ENCODE results near the gene APOBEC3A. TPM values are rescaled to one million over a fixed set of nuclear protein-coding genes. Genes with fewer than 3 reads are reported as not detected.

Gene APOBEC3A
- total and polyA plus RNA-seq, 2 experiments from 2014 or later: not detected

DNA sequence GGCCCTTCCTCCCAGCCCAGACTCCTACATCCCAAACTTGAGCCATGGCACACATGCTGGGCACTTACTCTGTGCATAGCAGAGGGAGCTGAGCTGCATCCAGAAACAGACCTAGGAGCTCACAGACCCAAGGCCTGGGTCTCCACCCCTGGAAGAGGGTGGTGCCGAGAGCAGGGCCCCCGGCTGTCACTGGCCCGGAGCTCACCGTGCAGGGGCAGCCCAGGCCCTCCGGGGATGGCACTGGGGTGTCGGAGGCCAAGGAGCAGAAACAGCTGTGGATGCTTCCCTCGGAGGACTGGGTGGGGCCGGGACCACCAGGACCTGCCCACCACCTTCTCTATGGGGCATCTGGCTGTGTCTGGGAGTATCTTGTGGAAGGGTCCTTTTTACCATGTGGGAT is 4.3 kb upstream of the APOBEC3A start:
- Histone ChIP-seq H3K9me3 (ENCODE audit: low read depth) (no peaks in the 10 kb centered on the region), H3K36me3 (no peaks in the 10 kb centered on the region), H3K27me3 (no peaks in the 10 kb centered on the region), H3K4me3 (no peak overlapping the region), H3K4me1 (ENCODE audit: low read depth) (no peaks in the 10 kb centered on the region), H3K27ac (no peak overlapping the region)
- TF ChIP-seq, protein P1, sequence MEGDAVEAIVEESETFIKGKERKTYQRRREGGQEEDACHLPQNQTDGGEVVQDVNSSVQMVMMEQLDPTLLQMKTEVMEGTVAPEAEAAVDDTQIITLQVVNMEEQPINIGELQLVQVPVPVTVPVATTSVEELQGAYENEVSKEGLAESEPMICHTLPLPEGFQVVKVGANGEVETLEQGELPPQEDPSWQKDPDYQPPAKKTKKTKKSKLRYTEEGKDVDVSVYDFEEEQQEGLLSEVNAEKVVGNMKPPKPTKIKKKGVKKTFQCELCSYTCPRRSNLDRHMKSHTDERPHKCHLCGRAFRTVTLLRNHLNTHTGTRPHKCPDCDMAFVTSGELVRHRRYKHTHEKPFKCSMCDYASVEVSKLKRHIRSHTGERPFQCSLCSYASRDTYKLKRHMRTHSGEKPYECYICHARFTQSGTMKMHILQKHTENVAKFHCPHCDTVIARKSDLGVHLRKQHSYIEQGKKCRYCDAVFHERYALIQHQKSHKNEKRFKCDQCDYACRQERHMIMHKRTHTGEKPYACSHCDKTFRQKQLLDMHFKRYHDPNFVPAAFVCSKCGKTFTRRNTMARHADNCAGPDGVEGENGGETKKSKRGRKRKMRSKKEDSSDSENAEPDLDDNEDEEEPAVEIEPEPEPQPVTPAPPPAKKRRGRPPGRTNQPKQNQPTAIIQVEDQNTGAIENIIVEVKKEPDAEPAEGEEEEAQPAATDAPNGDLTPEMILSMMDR (IDR thresholded peaks at IDR 0.05; ENCODE audit: low read depth, low read length): no peak
- DNase-seq (ENCODE audit: low read depth in 1 of 2, low spot score in 1 of 2): no peak

DNA sequence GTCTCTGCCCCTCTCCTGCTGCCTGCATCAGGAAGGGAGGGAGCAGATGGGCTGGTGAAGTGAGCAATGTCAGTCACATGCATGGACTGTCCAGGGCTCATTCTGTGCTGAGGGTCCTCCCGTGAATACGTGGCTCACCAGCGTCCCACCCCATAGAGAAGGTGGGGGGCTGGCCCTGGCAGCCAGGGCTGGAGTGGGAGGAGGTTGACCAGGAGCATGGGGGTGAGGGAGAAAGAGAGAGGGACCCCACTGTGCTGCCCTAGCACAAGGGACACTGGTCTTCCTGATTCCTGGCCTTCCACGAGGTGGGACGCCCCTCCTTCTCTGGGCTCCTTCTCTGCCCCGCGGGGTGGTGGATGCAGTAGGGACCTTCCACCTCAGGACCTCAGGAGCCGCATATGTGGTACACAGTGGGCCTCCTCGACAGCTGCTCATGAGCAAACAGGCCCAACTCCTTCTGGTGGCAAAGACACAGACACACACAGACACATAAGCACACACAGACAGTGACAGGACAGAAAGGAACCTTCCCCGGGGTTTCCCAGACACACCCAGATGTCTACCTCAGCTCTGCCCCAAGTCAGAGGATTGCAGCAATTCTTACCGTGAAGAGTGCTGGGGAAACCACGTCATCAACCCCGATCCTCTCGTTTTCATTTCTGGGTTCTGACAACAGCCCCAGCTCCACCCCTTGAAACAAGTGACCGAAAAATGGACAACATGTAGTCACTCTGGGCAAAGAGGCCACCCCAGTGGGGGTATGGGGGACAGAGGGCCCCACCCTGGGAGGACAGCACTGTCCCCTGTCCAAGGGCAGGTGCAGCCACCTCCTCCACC is 3.6 kb upstream of the APOBEC3A start:
- Histone ChIP-seq H3K9me3 (ENCODE audit: low read depth) (no peaks in the 10 kb centered on the region), H3K4me1 (ENCODE audit: low read depth) (no peaks in the 10 kb centered on the region), H3K27ac (no peak overlapping the region), H3K36me3 (no peaks in the 10 kb centered on the region), H3K27me3 (no peaks in the 10 kb centered on the region), H3K4me3 (no peak overlapping the region)
- TF ChIP-seq, protein P1 (IDR thresholded peaks at IDR 0.05; ENCODE audit: low read depth, low read length): no peak
- no peak for DNase-seq (ENCODE audit: low read depth in 1 of 2, low spot score in 1 of 2)

DNA sequence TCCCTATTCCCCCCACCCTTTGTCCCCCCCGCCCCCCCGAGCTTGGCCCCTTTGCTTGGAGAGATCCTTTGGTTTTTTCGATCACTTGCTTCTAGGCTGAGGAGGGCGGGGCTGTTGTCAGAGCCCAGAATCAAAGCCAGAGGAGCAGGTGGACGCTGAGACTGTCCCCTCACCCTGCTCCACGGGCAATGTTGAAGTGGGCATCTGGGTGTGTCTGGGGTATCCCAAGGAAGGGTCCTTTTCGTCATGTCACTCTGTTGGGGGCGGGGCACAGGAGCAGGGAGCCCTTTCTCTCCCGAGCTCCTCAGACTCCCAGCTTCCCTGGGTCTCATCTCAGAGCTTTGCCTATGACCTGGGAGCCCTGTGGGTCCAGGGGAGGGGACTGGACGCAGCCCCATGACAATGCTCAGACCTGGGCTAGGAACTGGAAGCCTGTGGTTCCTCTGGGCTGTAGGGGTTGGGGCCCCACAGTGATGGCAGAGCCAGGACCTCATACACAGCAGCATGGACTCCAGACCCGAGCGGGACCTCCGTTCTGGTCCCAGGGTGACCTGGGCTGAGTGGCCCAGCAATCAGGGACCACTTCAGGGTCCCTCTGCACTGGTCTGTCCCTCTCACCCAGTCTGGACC is 2.9 kb upstream of the APOBEC3A start:
- no peak for DNase-seq (ENCODE audit: low read depth in 1 of 2, low spot score in 1 of 2)
- TF ChIP-seq, protein P1 (IDR thresholded peaks at IDR 0.05; ENCODE audit: low read depth, low read length): no peak
- Histone ChIP-seq H3K4me3 (no peak overlapping the region), H3K4me1 (ENCODE audit: low read depth) (no peaks in the 10 kb centered on the region), H3K9me3 (ENCODE audit: low read depth) (no peaks in the 10 kb centered on the region), H3K36me3 (no peaks in the 10 kb centered on the region), H3K27ac (no peak overlapping the region), H3K27me3 (no peaks in the 10 kb centered on the region)

DNA sequence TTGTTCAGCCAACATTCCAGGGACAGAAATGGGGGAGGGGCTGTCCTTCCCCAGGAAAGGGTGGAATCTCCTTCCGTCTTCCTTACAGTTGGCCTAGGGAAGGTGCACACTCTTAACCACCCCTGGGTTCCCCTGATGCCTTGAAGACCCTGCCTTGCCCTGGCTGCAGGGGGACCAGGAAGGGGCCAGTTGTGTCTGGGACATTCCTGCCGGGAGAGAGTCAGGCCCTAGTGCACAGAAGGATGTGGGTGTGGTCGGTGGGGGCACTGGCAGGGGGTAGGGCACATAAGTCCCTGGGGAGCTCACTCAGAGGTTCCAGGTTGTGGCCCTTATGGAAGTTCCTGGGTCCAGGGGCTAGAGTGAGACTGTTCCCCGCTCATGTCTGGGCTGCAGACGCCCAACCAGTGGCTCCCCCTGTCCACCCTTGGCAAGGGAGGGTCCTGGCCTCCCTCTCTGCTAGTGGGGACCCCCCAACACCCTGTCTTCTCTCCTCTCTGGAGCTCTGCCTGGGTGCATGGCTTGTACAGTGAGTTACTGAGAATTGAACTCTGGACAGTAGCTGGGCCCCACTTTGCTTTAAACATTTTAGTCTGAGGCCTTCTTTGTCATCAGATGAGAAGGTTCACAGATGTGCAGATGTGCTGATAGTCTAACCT is 2.0 kb upstream of the APOBEC3A start:
- DNase-seq (ENCODE audit: low read depth in 1 of 2, low spot score in 1 of 2): no peak
- H3K27ac ChIP-seq: no peak overlapping the region
- no peak overlapping the region for H3K4me3 ChIP-seq
- TF ChIP-seq, protein P1 (IDR thresholded peaks at IDR 0.05; ENCODE audit: low read depth, low read length): no peak
- no peaks in the 10 kb centered on the region for H3K27me3 ChIP-seq
- no peaks in the 10 kb centered on the region for H3K36me3 ChIP-seq
- H3K4me1 ChIP-seq (ENCODE audit: low read depth): no peaks in the 10 kb centered on the region
- H3K9me3 ChIP-seq (ENCODE audit: low read depth): no peaks in the 10 kb centered on the region

DNA sequence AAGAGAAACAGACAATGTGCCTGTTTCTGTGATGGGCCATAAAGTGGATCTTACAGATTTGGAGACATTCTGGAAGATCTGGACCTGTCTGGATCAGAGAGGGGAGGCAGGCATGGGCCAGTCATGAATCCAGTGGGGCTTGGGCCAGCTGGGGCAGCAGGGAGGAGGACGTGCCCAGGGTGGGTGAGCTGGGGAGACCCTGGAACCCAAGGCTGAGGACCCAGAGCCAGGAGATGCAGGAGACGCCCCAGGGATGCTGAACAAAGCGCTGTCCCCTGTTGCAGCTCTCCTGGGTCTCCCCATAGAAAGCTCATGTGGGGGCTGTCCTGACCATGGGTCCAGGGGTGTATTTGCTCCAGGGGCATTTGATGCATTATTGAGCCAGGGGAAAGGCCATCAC is 1.5 kb upstream of the APOBEC3A start:
- no peak for DNase-seq (ENCODE audit: low read depth in 1 of 2, low spot score in 1 of 2)

More for the DNA sequence above, 1.5 kb upstream of the APOBEC3A start:
- TF ChIP-seq, protein P1 (IDR thresholded peaks at IDR 0.05; ENCODE audit: low read depth, low read length): no peak
- H3K27me3 ChIP-seq: no peaks in the 10 kb centered on the region
- H3K4me3 ChIP-seq: no peak overlapping the region
- no peaks in the 10 kb centered on the region for H3K4me1 ChIP-seq (ENCODE audit: low read depth)
- no peaks in the 10 kb centered on the region for H3K9me3 ChIP-seq (ENCODE audit: low read depth)
- H3K36me3 ChIP-seq: no peaks in the 10 kb centered on the region
- no peak overlapping the region for H3K27ac ChIP-seq

Data from cardiac muscle cell (in vitro differentiated cells and primary cell).